ENCODE measurements around the gene CSNK1G2. TPM values are rescaled to one million over a fixed set of nuclear protein-coding genes. Genes with fewer than 3 reads are reported as not detected.

CSNK1G2 gene
- total RNA-seq, 2 donors from 2014 or later = 33.1 to 58.6 TPM

GRCh38 chr19:2011169-2011568, 70.2 kb downstream of the CSNK1G2 start:
- Mint-ChIP-seq H3K36me3 (peaks cover 0 to 19% of the 10 kb centered on the region in 2 donors), H3K27ac (peak overlapping the region in 1 of 2 donors; percentile 51), H3K9me3 (no peaks in the 10 kb centered on the region)
- DNase-seq (ENCODE audit: low spot score in 2 of 2) (no peak), ATAC-seq (no peak)

GRCh38 chr19:2012941-2013682, 72.1 kb downstream of the CSNK1G2 start:
- DNase-seq (ENCODE audit: low spot score in 2 of 2) = no peak
- Mint-ChIP-seq H3K27ac (peak overlapping the region in 1 of 2 donors; percentile 67), H3K36me3 (peaks cover 0 to 19% of the 10 kb centered on the region in 2 donors)

GRCh38 chr19:2013683-2013961, 72.7 kb downstream of the CSNK1G2 start:
- Mint-ChIP-seq H3K27ac (no peak overlapping the region), H3K36me3 (peaks cover 0 to 19% of the 10 kb centered on the region in 2 donors), H3K9me3 (no peaks in the 10 kb centered on the region)
- DNase-seq (ENCODE audit: low spot score in 2 of 2) (no peak), ATAC-seq (no peak)

More at GRCh38 chr19:2012941-2013682, 72.1 kb downstream of the CSNK1G2 start:
- no peak for ATAC-seq
- no peaks in the 10 kb centered on the region for H3K9me3 Mint-ChIP-seq

GRCh38 chr19:2014131-2014571, 73.2 kb downstream of the CSNK1G2 start:
- no peak for ATAC-seq
- Mint-ChIP-seq H3K27ac (no peak overlapping the region), H3K9me3 (no peaks in the 10 kb centered on the region), H3K36me3 (peaks cover 0 to 19% of the 10 kb centered on the region in 2 donors)
- no peak for DNase-seq (ENCODE audit: low spot score in 2 of 2)

- DNase-seq (ENCODE audit: low spot score in 2 of 2) (peak in 1 of 2 donors; percentile 46), ATAC-seq (peak; percentile 39 to 54)
- Mint-ChIP-seq H3K27ac (no peak overlapping the region), H3K36me3 (peaks cover 0 to 19% of the 10 kb centered on the region in 2 donors), H3K9me3 (no peaks in the 10 kb centered on the region)
Measured at GRCh38 chr19:2014731-2015607, 74.0 kb downstream of the CSNK1G2 start.

GRCh38 chr19:2015608-2015950, 74.6 kb downstream of the CSNK1G2 start, which contains the start of gene BTBD2:
Gene BTBD2, minus strand, starts transcription at chr19:2015714. Its CDS starts 11 bp downstream, at chr19:2015703.
- peak in 1 of 2 donors; percentile 51 for DNase-seq (ENCODE audit: low spot score in 2 of 2)
- peaks cover 0 to 16% of the 10 kb centered on the region in 2 donors for H3K36me3 Mint-ChIP-seq
- no peak within 1 kb of the TSS for H3K27ac Mint-ChIP-seq
- ATAC-seq = peak in 1 of 2 donors; percentile 23
- no peaks in the 10 kb centered on the region for H3K9me3 Mint-ChIP-seq

- peaks cover 0 to 10% of the 10 kb centered on the region in 2 donors for H3K36me3 Mint-ChIP-seq
- DNase-seq (ENCODE audit: low spot score in 2 of 2) = peak in 1 of 2 donors; percentile 58
- H3K9me3 Mint-ChIP-seq = no peaks in the 10 kb centered on the region
- peak; percentile 76 to 78 for ATAC-seq
- H3K27ac Mint-ChIP-seq = no peak overlapping the region
Measured at GRCh38 chr19:2016041-2016807, 75.3 kb downstream of the CSNK1G2 start.

- no peak overlapping the region for H3K27ac Mint-ChIP-seq
- DNase-seq (ENCODE audit: low spot score in 2 of 2) = no peak
- H3K36me3 Mint-ChIP-seq = no peaks in the 10 kb centered on the region
- no peak for ATAC-seq
- no peaks in the 10 kb centered on the region for H3K9me3 Mint-ChIP-seq
Measured at GRCh38 chr19:2018752-2019151, 77.8 kb downstream of the CSNK1G2 start.

- ATAC-seq = no peak
- Mint-ChIP-seq H3K36me3 (peaks cover 0 to 5% of the 10 kb centered on the region in 2 donors), H3K27ac (peak overlapping the region in 1 of 2 donors; percentile 16), H3K9me3 (no peaks in the 10 kb centered on the region)
- DNase-seq (ENCODE audit: low spot score in 2 of 2) = no peak
Measured at GRCh38 chr19:2021453-2022140, 80.6 kb downstream of the CSNK1G2 start.

GRCh38 chr19:2022289-2022688, 81.3 kb downstream of the CSNK1G2 start:
- ATAC-seq = no peak
- peak overlapping the region in 1 of 2 donors; percentile 25 for H3K27ac Mint-ChIP-seq
- no peak for DNase-seq (ENCODE audit: low spot score in 2 of 2)

GRCh38 chr19:2026770-2027169, 85.8 kb downstream of the CSNK1G2 start:
- ATAC-seq = no peak
- Mint-ChIP-seq H3K9me3 (no peaks in the 10 kb centered on the region), H3K36me3 (peaks cover 0 to 5% of the 10 kb centered on the region in 2 donors), H3K27ac (no peak overlapping the region)
- DNase-seq (ENCODE audit: low spot score in 2 of 2) = no peak

More at GRCh38 chr19:2022289-2022688, 81.3 kb downstream of the CSNK1G2 start:
- H3K36me3 Mint-ChIP-seq = peaks cover 0 to 5% of the 10 kb centered on the region in 2 donors
- no peaks in the 10 kb centered on the region for H3K9me3 Mint-ChIP-seq

GRCh38 chr19:2027361-2027760, 86.4 kb downstream of the CSNK1G2 start:
- Mint-ChIP-seq H3K27ac (no peak overlapping the region), H3K36me3 (peaks cover 0 to 5% of the 10 kb centered on the region in 2 donors), H3K9me3 (no peaks in the 10 kb centered on the region)
- DNase-seq (ENCODE audit: low spot score in 2 of 2) = no peak
- ATAC-seq = no peak

Other genes with a start within 250 kb of the CSNK1G2 start
- not detected for gene ONECUT3, start 187.7 kb upstream of the CSNK1G2 start, total RNA-seq
- 10 to 100 TPM; 11.7 to 28.7 TPM for gene ATP8B3, start 128.9 kb upstream of the CSNK1G2 start, total RNA-seq
- 10 to 100 TPM; 35.5 to 44.5 TPM for gene REXO1, start 92.7 kb upstream of the CSNK1G2 start, total RNA-seq
- gene KLF16, start 77.6 kb upstream of the CSNK1G2 start, total RNA-seq = 10 to 100 TPM; 20.5 to 22.6 TPM
- gene ABHD17A, start 55.7 kb upstream of the CSNK1G2 start, total RNA-seq = 100 to 1,000 TPM; 109 to 110 TPM
- gene ADAT3, start 35.8 kb upstream of the CSNK1G2 start, total RNA-seq = 1 to 10 TPM; 8.5 to 10.0 TPM
- gene SCAMP4, start 35.8 kb upstream of the CSNK1G2 start, total RNA-seq = 10 to 100 TPM; 22.4 to 28.2 TPM
- 10 to 100 TPM; 24.6 to 60.8 TPM for gene BTBD2, start 74.5 kb downstream of the CSNK1G2 start, total RNA-seq
- gene MKNK2, start 110.1 kb downstream of the CSNK1G2 start, total RNA-seq = 100 to 1,000 TPM; 211 to 261 TPM
- 100 to 1,000 TPM in 1 of 2 donors, 10 to 100 TPM in 1; 91.8 to 183 TPM for gene MOB3A, start 155.2 kb downstream of the CSNK1G2 start, total RNA-seq
- gene IZUMO4, start 155.7 kb downstream of the CSNK1G2 start, total RNA-seq = 100 to 1,000 TPM in 1 of 2 donors, 10 to 100 TPM in 1; 29.7 to 105 TPM
- 10 to 100 TPM; 83.5 to 91.7 TPM for gene AP3D1, start 210.4 kb downstream of the CSNK1G2 start, total RNA-seq
- 100 to 1,000 TPM in 1 of 2 donors, 10 to 100 TPM in 1; 64.2 to 154 TPM for gene DOT1L, start 222.8 kb downstream of the CSNK1G2 start, total RNA-seq